Measurements from ENCODE around the gene ADSS1.

DNA sequence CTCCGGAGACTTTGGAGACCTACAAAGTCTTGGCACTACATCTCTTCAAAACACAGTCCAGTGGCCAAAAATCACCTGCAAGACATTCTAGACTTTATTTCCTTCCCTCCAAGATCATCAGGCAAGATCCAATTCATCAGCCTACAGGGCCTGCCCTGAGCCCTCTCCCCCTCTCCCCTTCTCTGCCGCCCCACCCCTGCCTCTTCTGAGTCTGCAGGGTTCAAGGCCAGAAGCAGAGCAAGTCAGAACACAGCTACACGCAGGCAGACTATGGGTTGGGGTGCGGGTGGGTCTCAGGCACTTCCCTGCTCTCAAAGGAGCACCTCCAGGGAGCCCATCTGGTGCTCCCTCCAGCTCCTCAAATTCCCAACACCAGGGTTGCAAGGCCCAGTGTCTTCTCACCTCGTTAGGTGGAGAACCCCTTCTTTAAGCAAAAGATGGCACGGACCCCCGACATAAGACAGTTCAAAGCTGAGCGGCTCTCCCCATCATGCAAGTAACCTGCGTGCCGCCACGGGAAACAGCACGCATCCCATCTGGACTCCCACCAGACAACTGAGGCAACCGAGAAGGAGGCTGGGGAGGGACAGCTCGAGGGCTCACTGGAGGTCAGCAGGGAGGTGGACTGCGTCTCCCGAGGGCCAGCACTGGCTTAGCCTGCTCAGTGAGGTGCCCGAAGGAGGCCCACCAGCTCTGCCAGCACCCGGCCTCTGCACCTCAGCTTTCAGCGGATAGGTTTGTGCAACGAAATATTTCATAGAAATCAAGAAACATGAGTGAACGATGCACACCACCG lies 40.2 kb upstream of the ADSS1 start:
- TF ChIP-seq, protein P1, sequence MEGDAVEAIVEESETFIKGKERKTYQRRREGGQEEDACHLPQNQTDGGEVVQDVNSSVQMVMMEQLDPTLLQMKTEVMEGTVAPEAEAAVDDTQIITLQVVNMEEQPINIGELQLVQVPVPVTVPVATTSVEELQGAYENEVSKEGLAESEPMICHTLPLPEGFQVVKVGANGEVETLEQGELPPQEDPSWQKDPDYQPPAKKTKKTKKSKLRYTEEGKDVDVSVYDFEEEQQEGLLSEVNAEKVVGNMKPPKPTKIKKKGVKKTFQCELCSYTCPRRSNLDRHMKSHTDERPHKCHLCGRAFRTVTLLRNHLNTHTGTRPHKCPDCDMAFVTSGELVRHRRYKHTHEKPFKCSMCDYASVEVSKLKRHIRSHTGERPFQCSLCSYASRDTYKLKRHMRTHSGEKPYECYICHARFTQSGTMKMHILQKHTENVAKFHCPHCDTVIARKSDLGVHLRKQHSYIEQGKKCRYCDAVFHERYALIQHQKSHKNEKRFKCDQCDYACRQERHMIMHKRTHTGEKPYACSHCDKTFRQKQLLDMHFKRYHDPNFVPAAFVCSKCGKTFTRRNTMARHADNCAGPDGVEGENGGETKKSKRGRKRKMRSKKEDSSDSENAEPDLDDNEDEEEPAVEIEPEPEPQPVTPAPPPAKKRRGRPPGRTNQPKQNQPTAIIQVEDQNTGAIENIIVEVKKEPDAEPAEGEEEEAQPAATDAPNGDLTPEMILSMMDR (conservative IDR thresholded peaks at IDR 0.05; ENCODE audit: low read depth, low read length): no peak
- no peak for TF ChIP-seq EZH2 (IDR thresholded peaks at IDR 0.05; ENCODE audit: borderline replicate concordance, low read depth, low read length, poor library complexity, severe bottlenecking)
